ENCODE measurements around the gene CAMK2G.
"Not testable (repeated sequence)": the region's sequence is repeated elsewhere in the genome, so short reads cannot be mapped to it uniquely, and the experiment has no call there.

Gene CAMK2G

GRCh38 chr10:73901261-73901660 is 26.9 kb upstream of the CAMK2G start:
- DNase-seq = no peak

- DNase-seq = no peak
Observed at GRCh38 chr10:73900064-73900463, 25.7 kb upstream of the CAMK2G start.

- no peak for DNase-seq
Observed at GRCh38 chr10:73899423-73899822, 25.1 kb upstream of the CAMK2G start.

- no peak for DNase-seq
Observed at GRCh38 chr10:73898730-73899410, 24.5 kb upstream of the CAMK2G start.

GRCh38 chr10:73897693-73898092 is 23.3 kb upstream of the CAMK2G start:
- DNase-seq = no peak

- DNase-seq = not testable (repeated sequence)
Observed at GRCh38 chr10:73895381-73895780, 21.0 kb upstream of the CAMK2G start.

- DNase-seq = no peak
Observed at GRCh38 chr10:73894245-73894971, 20.1 kb upstream of the CAMK2G start.

GRCh38 chr10:73893426-73893825 is 19.1 kb upstream of the CAMK2G start:
- no peak for DNase-seq

GRCh38 chr10:73892310-73893030 is 18.1 kb upstream of the CAMK2G start:
- DNase-seq = no peak

GRCh38 chr10:73891540-73891939 is 17.2 kb upstream of the CAMK2G start:
- DNase-seq = no peak

- not testable (repeated sequence) for DNase-seq
Observed at GRCh38 chr10:73890830-73891229, 16.5 kb upstream of the CAMK2G start.

- no peak for DNase-seq
Observed at GRCh38 chr10:73890261-73890660, 15.9 kb upstream of the CAMK2G start.

- not testable (repeated sequence) for DNase-seq
Observed at GRCh38 chr10:73889416-73889815, 15.1 kb upstream of the CAMK2G start.

- DNase-seq = no peak
Observed at GRCh38 chr10:73889014-73889413, 14.7 kb upstream of the CAMK2G start.

- DNase-seq = no peak
Observed at GRCh38 chr10:73888514-73888913, 14.2 kb upstream of the CAMK2G start.

- DNase-seq = no peak
Observed at GRCh38 chr10:73887294-73888039, 13.1 kb upstream of the CAMK2G start.

- no peak for DNase-seq
Observed at GRCh38 chr10:73886661-73887293, 12.4 kb upstream of the CAMK2G start.

GRCh38 chr10:73886085-73886529 is 11.8 kb upstream of the CAMK2G start:
- no peak for DNase-seq

GRCh38 chr10:73884017-73884416 is 9.7 kb upstream of the CAMK2G start:
- DNase-seq = no peak

GRCh38 chr10:73881221-73881919 is 7.0 kb upstream of the CAMK2G start:
- DNase-seq = no peak

- no peak for DNase-seq
Observed at GRCh38 chr10:73879296-73880173, 5.2 kb upstream of the CAMK2G start.

Measured in cortex of kidney (tissue), 1 donor.